Colonic mucosa (tissue), 4 donors: ENCODE measurements around the gene TP53BP1. TPM values are rescaled to one million over a fixed set of nuclear protein-coding genes. Genes with fewer than 3 reads are reported as not detected.

Experiments used
- DNase-seq: peaks from one replicate; pipeline ENCODE4 v3.0.0-alpha.2; 2020
- H3K27ac ChIP-seq: fragments of 200-600 bp; one replicate; pipeline ENCODE4 v1.8.0; 2021
- H3K27me3 ChIP-seq: fragments of 200-600 bp; one replicate; pipeline ENCODE4 v1.8.0; 2021
- H3K36me3 ChIP-seq: fragments of 200-600 bp; one replicate; pipeline ENCODE4 v1.8.0; 2021
- H3K4me1 ChIP-seq: fragments of 200-600 bp; one replicate; pipeline ENCODE4 v1.8.0; 2021; ENCODE audit warnings: mild to moderate bottlenecking
- H3K4me3 ChIP-seq: fragments of 200-600 bp; one replicate; pipeline ENCODE4 v1.8.0; 2021
- H3K9ac ChIP-seq, 2 donors: one replicate each; pipeline ENCODE4 v1.7.0; 2013; ENCODE audit warnings: control low read depth in 2 of 2, low read depth in 2 of 2, low read length in 2 of 2
- H3K9me3 ChIP-seq: fragments of 200-600 bp; one replicate; pipeline ENCODE4 v1.8.0; 2021
- intact Hi-C: fragments of 100-400 bp; cut with DNase I; formaldehyde crosslinking; loops from one replicate; pipeline ENCODE4 v1.14.1; 2022
- total RNA-seq, 2 donors: library from RNA; stranded (reverse); fragmentation: NEBNext Ultra II Directional in 1 of 2; extraction: Animal tissue kit (Norgen Biotek cat#: 25700) in 1 of 2; gene quantifications; one replicate each; pipeline ENCODE4 v1.2.1, GENCODE V29; 2021
- TF ChIP-seq, protein P1 (sequence below): fragments of 200-600 bp; IDR thresholded peaks from one replicate; pipeline ENCODE4 v1.8.0; 2022; ENCODE audit warnings: antibody characterized with exemption, mild to moderate bottlenecking
- donor health status: healthy.
- donor health status: DM: no; HTN: no; CAD: no.
- donor health status: DM: no; HTN: no; CAD: no.

The TP53BP1 gene
- total RNA-seq, 2 donors from 2014 or later, result 27.7 to 31.4 TPM

DNA sequence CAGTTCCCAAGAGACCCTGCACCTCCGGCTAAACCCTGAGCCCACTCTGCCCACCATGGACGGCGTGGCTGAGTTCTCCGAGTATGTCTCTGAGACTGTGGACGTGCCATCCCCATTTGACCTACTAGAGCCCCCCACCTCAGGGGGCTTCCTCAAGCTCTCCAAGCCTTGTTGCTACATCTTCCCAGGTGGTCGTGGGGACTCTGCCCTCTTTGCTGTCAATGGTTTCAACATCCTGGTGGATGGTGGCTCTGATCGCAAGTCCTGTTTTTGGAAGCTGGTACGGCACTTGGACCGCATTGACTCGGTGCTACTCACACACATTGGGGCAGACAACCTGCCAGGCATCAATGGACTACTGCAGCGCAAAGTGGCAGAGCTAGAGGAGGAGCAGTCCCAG is 28.5 kb upstream of the TP53BP1 start:
- Histone ChIP-seq H3K9ac (no peak overlapping the region), H3K4me3 (no peak overlapping the region), H3K36me3 (no peaks in the 10 kb centered on the region), H3K9me3 (no peaks in the 10 kb centered on the region), H3K27me3 (no peaks in the 10 kb centered on the region), H3K27ac (no peak overlapping the region), H3K4me1 (peaks cover 3% of the 10 kb centered on the region)
- intact Hi-C loops, result no loop called here
- TF ChIP-seq, protein P1, sequence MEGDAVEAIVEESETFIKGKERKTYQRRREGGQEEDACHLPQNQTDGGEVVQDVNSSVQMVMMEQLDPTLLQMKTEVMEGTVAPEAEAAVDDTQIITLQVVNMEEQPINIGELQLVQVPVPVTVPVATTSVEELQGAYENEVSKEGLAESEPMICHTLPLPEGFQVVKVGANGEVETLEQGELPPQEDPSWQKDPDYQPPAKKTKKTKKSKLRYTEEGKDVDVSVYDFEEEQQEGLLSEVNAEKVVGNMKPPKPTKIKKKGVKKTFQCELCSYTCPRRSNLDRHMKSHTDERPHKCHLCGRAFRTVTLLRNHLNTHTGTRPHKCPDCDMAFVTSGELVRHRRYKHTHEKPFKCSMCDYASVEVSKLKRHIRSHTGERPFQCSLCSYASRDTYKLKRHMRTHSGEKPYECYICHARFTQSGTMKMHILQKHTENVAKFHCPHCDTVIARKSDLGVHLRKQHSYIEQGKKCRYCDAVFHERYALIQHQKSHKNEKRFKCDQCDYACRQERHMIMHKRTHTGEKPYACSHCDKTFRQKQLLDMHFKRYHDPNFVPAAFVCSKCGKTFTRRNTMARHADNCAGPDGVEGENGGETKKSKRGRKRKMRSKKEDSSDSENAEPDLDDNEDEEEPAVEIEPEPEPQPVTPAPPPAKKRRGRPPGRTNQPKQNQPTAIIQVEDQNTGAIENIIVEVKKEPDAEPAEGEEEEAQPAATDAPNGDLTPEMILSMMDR, result no peak
- no peak for DNase-seq

DNA sequence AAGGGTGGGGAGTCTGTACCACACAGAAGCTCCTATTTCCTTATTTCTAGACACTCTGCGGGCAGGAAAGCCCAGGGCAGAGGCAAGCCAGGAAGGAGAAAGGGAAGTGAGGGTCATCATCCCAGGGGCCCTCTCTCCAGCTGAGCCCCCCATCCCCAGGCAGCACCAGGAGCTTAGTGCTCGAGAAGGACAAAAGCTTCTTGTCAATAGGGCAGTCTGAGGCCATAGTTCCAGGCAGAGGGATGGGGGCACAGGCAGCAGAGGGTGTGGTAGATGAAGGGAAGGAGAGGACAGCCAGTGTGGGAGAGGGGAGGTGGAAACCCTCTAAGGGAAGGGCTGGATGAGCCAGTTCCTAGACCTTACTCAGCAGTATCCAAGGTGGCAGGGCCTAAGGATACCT is 27.2 kb upstream of the TP53BP1 start:
- H3K4me3 ChIP-seq, result no peak overlapping the region
- H3K27ac ChIP-seq, result no peak overlapping the region
- intact Hi-C loops, result no loop called here
- peaks cover 3% of the 10 kb centered on the region for H3K4me1 ChIP-seq
- TF ChIP-seq, protein P1, result no peak
- no peaks in the 10 kb centered on the region for H3K36me3 ChIP-seq
- no peak overlapping the region for H3K9ac ChIP-seq
- no peak for DNase-seq
- no peaks in the 10 kb centered on the region for H3K9me3 ChIP-seq
- no peaks in the 10 kb centered on the region for H3K27me3 ChIP-seq

DNA sequence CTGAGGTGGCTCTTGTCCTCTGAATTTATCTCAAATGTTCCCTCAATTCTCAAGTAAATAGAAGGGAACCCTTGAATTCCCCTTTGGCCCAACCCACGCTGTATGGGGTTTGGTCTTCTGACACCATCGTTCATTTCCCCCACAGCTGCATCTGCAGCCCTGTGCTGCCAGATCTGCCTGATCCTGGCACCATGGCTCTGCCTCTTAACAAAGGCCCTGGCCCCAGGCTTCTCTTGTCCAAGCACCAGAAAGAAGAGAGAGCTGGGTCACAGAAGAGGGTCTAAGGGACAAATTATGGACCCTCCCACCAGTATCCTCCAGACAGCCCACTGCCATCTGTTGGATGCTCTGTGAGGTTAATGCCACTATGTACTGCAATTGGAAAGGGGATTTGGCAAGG is 26.2 kb upstream of the TP53BP1 start:
- Histone ChIP-seq H3K4me3 (no peak overlapping the region), H3K27ac (no peak overlapping the region)

DNA sequence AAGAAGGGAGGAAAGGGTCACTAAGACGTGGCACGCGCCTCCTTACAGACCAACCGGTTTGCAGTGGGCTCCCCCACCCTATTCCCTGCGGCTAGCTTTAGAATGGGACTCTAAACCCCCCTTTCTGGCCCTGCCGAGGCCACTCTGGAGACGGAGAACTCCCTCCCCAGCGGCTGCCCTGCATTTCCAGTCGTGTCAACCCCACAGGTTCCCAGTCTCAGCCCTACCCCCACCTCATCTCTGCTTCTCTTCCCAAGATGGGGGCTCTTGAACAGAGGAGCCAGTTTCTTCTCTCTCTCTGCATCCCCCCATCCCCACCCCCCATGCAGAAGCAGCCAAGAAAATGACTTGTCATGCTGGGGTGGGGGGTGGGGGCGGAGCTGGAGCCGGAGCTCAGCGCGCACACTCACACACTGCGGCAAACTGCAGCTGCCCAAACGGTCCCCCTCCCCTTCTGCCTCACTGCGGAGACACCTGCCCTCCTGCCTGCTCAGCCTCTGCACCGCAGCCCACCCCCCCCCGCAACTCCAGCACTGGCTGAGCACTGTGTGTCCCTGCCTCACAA is 25.3 kb upstream of the TP53BP1 start:
- Histone ChIP-seq H3K4me1 (peaks cover 3% of the 10 kb centered on the region), H3K4me3 (peak overlapping the region; percentile 23), H3K9ac (peak overlapping the region; percentile 48 to 64), H3K27ac (no peak overlapping the region), H3K27me3 (no peaks in the 10 kb centered on the region), H3K9me3 (no peaks in the 10 kb centered on the region), H3K36me3 (no peaks in the 10 kb centered on the region)
- intact Hi-C loops, result no loop called here
- no peak for DNase-seq
- TF ChIP-seq, protein P1, result no peak

More for the DNA sequence above, 26.2 kb upstream of the TP53BP1 start:
- intact Hi-C loops, result no loop called here
- TF ChIP-seq, protein P1, result no peak
- Histone ChIP-seq H3K36me3 (no peaks in the 10 kb centered on the region), H3K27me3 (no peaks in the 10 kb centered on the region), H3K9ac (no peak overlapping the region), H3K4me1 (peaks cover 3% of the 10 kb centered on the region), H3K9me3 (no peaks in the 10 kb centered on the region)
- no peak for DNase-seq

DNA sequence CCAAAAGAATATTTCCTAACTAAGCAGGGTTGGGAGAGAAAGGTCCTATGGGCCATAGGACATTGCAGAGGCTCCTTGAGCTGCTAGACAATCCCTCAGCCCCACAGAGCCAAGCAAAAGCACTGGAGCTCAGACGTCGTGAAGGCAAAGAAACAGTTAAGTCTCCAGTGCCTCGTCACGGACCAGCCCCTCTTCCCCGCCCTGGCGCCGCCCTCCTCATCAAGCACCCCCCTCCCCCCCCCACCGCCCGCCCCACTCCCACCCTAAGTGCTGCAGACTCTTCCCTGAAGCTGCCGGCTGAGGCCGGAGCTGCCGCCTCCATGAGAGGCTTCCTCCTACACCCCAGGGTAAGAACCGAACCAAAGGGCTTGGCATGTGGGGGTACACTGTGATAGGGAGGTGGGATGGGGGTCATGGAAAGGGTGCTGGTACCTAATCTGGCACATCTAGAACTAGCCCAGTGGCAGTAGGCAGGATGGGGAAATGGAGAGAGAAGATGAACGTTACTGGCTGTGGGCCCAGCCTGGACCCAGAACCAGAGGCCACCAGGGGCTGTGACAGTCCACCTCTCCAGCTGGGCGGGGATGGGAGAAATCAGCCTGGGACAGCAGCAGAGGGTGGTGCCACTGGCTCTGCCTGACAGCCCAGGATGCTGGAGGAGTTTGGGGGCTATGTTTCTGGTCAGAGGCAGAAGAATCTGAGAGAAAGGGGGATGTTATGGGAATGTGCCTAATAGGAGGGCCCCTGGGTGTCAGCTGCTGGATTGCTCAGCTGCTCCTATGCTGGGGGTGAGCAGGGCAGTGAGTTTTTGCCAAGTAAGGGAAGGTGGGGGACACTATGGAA is 24.6 kb upstream of the TP53BP1 start, which contains the start of gene MAP1A:
MAP1A (plus strand) TSS at position 255 of the 843 bp plus-strand sequence. CDS start 3,866 bp downstream, outside the sequence.
- no peaks in the 10 kb centered on the region for H3K27me3 ChIP-seq
- peak within 1 kb of the TSS; percentile 23 for H3K4me3 ChIP-seq
- H3K36me3 ChIP-seq, result no peaks in the 10 kb centered on the region
- peak; percentile 36 for DNase-seq
- TF ChIP-seq, protein P1, result no peak
- H3K9me3 ChIP-seq, result no peaks in the 10 kb centered on the region
- peak within 1 kb of the TSS; percentile 26 for H3K27ac ChIP-seq
- H3K9ac ChIP-seq, result peak within 1 kb of the TSS; percentile 48 to 64
- intact Hi-C loops, result no loop called here
- H3K4me1 ChIP-seq, result peaks cover 3% of the 10 kb centered on the region
